ENCODE results near the gene GPC6.
"Not testable (repeated sequence)": the region's sequence is repeated elsewhere in the genome, so short reads cannot be mapped to it uniquely, and the experiment has no call there.

GPC6 gene

GRCh38 chr13:93226623-93227279 lies at the start of gene GPC6:
GPC6 (plus strand) TSS chr13:93226807.
- H3K27me3 ChIP-seq (ENCODE audit: control insufficient read depth in 1 of 2, insufficient read depth in 2 of 2, low read length in 2 of 2): peaks cover 6 to 34% of the 10 kb centered on the region in 2 donors

GRCh38 chr13:93180356-93180969 lies 46.1 kb upstream of the GPC6 start:
- no peak overlapping the region for H3K9ac ChIP-seq (ENCODE audit: low read depth in 1 of 2, low read length in 2 of 2)
- H3K27ac ChIP-seq (ENCODE audit: low read depth, low read length): no peak overlapping the region
- no peaks in the 10 kb centered on the region for H3K4me1 ChIP-seq (ENCODE audit: control insufficient read depth in 1 of 2, insufficient read depth in 2 of 2, low read length in 2 of 2)
- no peaks in the 10 kb centered on the region for H3K27me3 ChIP-seq (ENCODE audit: control insufficient read depth in 1 of 2, insufficient read depth in 2 of 2, low read length in 2 of 2)
- H3K4me3 ChIP-seq (ENCODE audit: low read depth in 1 of 2, low read length in 2 of 2): no peak overlapping the region
- H3K9me3 ChIP-seq (ENCODE audit: control insufficient read depth in 1 of 2, low read length in 2 of 2): no peaks in the 10 kb centered on the region
- H3K36me3 ChIP-seq (ENCODE audit: control insufficient read depth in 1 of 2, insufficient read depth in 2 of 2, low read length in 2 of 2): no peaks in the 10 kb centered on the region

More at GRCh38 chr13:93226623-93227279, at the start of gene GPC6:
- H3K27ac ChIP-seq (ENCODE audit: low read depth, low read length): no peak within 1 kb of the TSS
- peak within 1 kb of the TSS in 1 of 2 donors; percentile 8 for H3K9ac ChIP-seq (ENCODE audit: low read depth in 1 of 2, low read length in 2 of 2)
- no peaks in the 10 kb centered on the region for H3K4me1 ChIP-seq (ENCODE audit: control insufficient read depth in 1 of 2, insufficient read depth in 2 of 2, low read length in 2 of 2)
- no peaks in the 10 kb centered on the region for H3K36me3 ChIP-seq (ENCODE audit: control insufficient read depth in 1 of 2, insufficient read depth in 2 of 2, low read length in 2 of 2)
- H3K4me3 ChIP-seq (ENCODE audit: low read depth in 1 of 2, low read length in 2 of 2): peak within 1 kb of the TSS; percentile 45 to 61
- H3K9me3 ChIP-seq (ENCODE audit: control insufficient read depth in 1 of 2, low read length in 2 of 2): no peaks in the 10 kb centered on the region

GRCh38 chr13:93182406-93182805 lies 44.2 kb upstream of the GPC6 start:
- Histone ChIP-seq H3K36me3 (ENCODE audit: control insufficient read depth in 1 of 2, insufficient read depth in 2 of 2, low read length in 2 of 2) (no peaks in the 10 kb centered on the region), H3K27me3 (ENCODE audit: control insufficient read depth in 1 of 2, insufficient read depth in 2 of 2, low read length in 2 of 2) (no peaks in the 10 kb centered on the region), H3K27ac (ENCODE audit: low read depth, low read length) (no peak overlapping the region), H3K9ac (ENCODE audit: low read depth in 1 of 2, low read length in 2 of 2) (no peak overlapping the region), H3K4me3 (ENCODE audit: low read depth in 1 of 2, low read length in 2 of 2) (no peak overlapping the region), H3K9me3 (ENCODE audit: control insufficient read depth in 1 of 2, low read length in 2 of 2) (no peaks in the 10 kb centered on the region), H3K4me1 (ENCODE audit: control insufficient read depth in 1 of 2, insufficient read depth in 2 of 2, low read length in 2 of 2) (no peaks in the 10 kb centered on the region)

- Histone ChIP-seq H3K9me3 (ENCODE audit: control insufficient read depth in 1 of 2, low read length in 2 of 2) (no peaks in the 10 kb centered on the region), H3K4me1 (ENCODE audit: control insufficient read depth in 1 of 2, insufficient read depth in 2 of 2, low read length in 2 of 2) (no peaks in the 10 kb centered on the region)
Observed at GRCh38 chr13:93183302-93183701, 43.3 kb upstream of the GPC6 start.

GRCh38 chr13:93190006-93190405 lies 36.6 kb upstream of the GPC6 start:
- Histone ChIP-seq H3K27ac (ENCODE audit: low read depth, low read length) (no peak overlapping the region), H3K4me1 (ENCODE audit: control insufficient read depth in 1 of 2, insufficient read depth in 2 of 2, low read length in 2 of 2) (no peaks in the 10 kb centered on the region), H3K27me3 (ENCODE audit: control insufficient read depth in 1 of 2, insufficient read depth in 2 of 2, low read length in 2 of 2) (no peaks in the 10 kb centered on the region), H3K9ac (ENCODE audit: low read depth in 1 of 2, low read length in 2 of 2) (no peak overlapping the region), H3K36me3 (ENCODE audit: control insufficient read depth in 1 of 2, insufficient read depth in 2 of 2, low read length in 2 of 2) (no peaks in the 10 kb centered on the region), H3K9me3 (ENCODE audit: control insufficient read depth in 1 of 2, low read length in 2 of 2) (peaks cover 0 to 5% of the 10 kb centered on the region in 2 donors), H3K4me3 (ENCODE audit: low read depth in 1 of 2, low read length in 2 of 2) (no peak overlapping the region)

More at GRCh38 chr13:93183302-93183701, 43.3 kb upstream of the GPC6 start:
- Histone ChIP-seq H3K27ac (ENCODE audit: low read depth, low read length) (no peak overlapping the region), H3K9ac (ENCODE audit: low read depth in 1 of 2, low read length in 2 of 2) (no peak overlapping the region), H3K4me3 (ENCODE audit: low read depth in 1 of 2, low read length in 2 of 2) (no peak overlapping the region), H3K27me3 (ENCODE audit: control insufficient read depth in 1 of 2, insufficient read depth in 2 of 2, low read length in 2 of 2) (no peaks in the 10 kb centered on the region), H3K36me3 (ENCODE audit: control insufficient read depth in 1 of 2, insufficient read depth in 2 of 2, low read length in 2 of 2) (no peaks in the 10 kb centered on the region)

GRCh38 chr13:93193682-93194081 lies 32.9 kb upstream of the GPC6 start:
- Histone ChIP-seq H3K27ac (ENCODE audit: low read depth, low read length) (no peak overlapping the region), H3K36me3 (ENCODE audit: control insufficient read depth in 1 of 2, insufficient read depth in 2 of 2, low read length in 2 of 2) (no peaks in the 10 kb centered on the region), H3K4me3 (ENCODE audit: low read depth in 1 of 2, low read length in 2 of 2) (no peak overlapping the region), H3K4me1 (ENCODE audit: control insufficient read depth in 1 of 2, insufficient read depth in 2 of 2, low read length in 2 of 2) (no peaks in the 10 kb centered on the region), H3K9ac (ENCODE audit: low read depth in 1 of 2, low read length in 2 of 2) (no peak overlapping the region), H3K9me3 (ENCODE audit: control insufficient read depth in 1 of 2, low read length in 2 of 2) (peaks cover 0 to 5% of the 10 kb centered on the region in 2 donors), H3K27me3 (ENCODE audit: control insufficient read depth in 1 of 2, insufficient read depth in 2 of 2, low read length in 2 of 2) (no peaks in the 10 kb centered on the region)

GRCh38 chr13:93199856-93200255 lies 26.8 kb upstream of the GPC6 start:
- H3K4me3 ChIP-seq (ENCODE audit: low read depth in 1 of 2, low read length in 2 of 2): no peak overlapping the region
- no peaks in the 10 kb centered on the region for H3K27me3 ChIP-seq (ENCODE audit: control insufficient read depth in 1 of 2, insufficient read depth in 2 of 2, low read length in 2 of 2)
- H3K9me3 ChIP-seq (ENCODE audit: control insufficient read depth in 1 of 2, low read length in 2 of 2): no peaks in the 10 kb centered on the region
- H3K36me3 ChIP-seq (ENCODE audit: control insufficient read depth in 1 of 2, insufficient read depth in 2 of 2, low read length in 2 of 2): no peaks in the 10 kb centered on the region
- H3K27ac ChIP-seq (ENCODE audit: low read depth, low read length): no peak overlapping the region
- no peak overlapping the region for H3K9ac ChIP-seq (ENCODE audit: low read depth in 1 of 2, low read length in 2 of 2)
- H3K4me1 ChIP-seq (ENCODE audit: control insufficient read depth in 1 of 2, insufficient read depth in 2 of 2, low read length in 2 of 2): no peaks in the 10 kb centered on the region

- Histone ChIP-seq H3K4me3 (ENCODE audit: low read depth in 1 of 2, low read length in 2 of 2) (no peak overlapping the region), H3K9me3 (ENCODE audit: control insufficient read depth in 1 of 2, low read length in 2 of 2) (no peaks in the 10 kb centered on the region), H3K27ac (ENCODE audit: low read depth, low read length) (no peak overlapping the region), H3K4me1 (ENCODE audit: control insufficient read depth in 1 of 2, insufficient read depth in 2 of 2, low read length in 2 of 2) (no peaks in the 10 kb centered on the region), H3K9ac (ENCODE audit: low read depth in 1 of 2, low read length in 2 of 2) (no peak overlapping the region), H3K36me3 (ENCODE audit: control insufficient read depth in 1 of 2, insufficient read depth in 2 of 2, low read length in 2 of 2) (no peaks in the 10 kb centered on the region), H3K27me3 (ENCODE audit: control insufficient read depth in 1 of 2, insufficient read depth in 2 of 2, low read length in 2 of 2) (no peaks in the 10 kb centered on the region)
Observed at GRCh38 chr13:93200626-93201025, 26.0 kb upstream of the GPC6 start.

GRCh38 chr13:93201992-93202558 lies 24.5 kb upstream of the GPC6 start:
- no peaks in the 10 kb centered on the region for H3K27me3 ChIP-seq (ENCODE audit: control insufficient read depth in 1 of 2, insufficient read depth in 2 of 2, low read length in 2 of 2)
- H3K4me3 ChIP-seq (ENCODE audit: low read depth in 1 of 2, low read length in 2 of 2): no peak overlapping the region
- no peaks in the 10 kb centered on the region for H3K4me1 ChIP-seq (ENCODE audit: control insufficient read depth in 1 of 2, insufficient read depth in 2 of 2, low read length in 2 of 2)
- H3K36me3 ChIP-seq (ENCODE audit: control insufficient read depth in 1 of 2, insufficient read depth in 2 of 2, low read length in 2 of 2): no peaks in the 10 kb centered on the region
- no peaks in the 10 kb centered on the region for H3K9me3 ChIP-seq (ENCODE audit: control insufficient read depth in 1 of 2, low read length in 2 of 2)
- no peak overlapping the region for H3K9ac ChIP-seq (ENCODE audit: low read depth in 1 of 2, low read length in 2 of 2)
- H3K27ac ChIP-seq (ENCODE audit: low read depth, low read length): no peak overlapping the region

- not testable (repeated sequence) for H3K9me3 ChIP-seq (ENCODE audit: control insufficient read depth in 1 of 2, low read length in 2 of 2); H3K36me3 ChIP-seq (ENCODE audit: control insufficient read depth in 1 of 2, insufficient read depth in 2 of 2, low read length in 2 of 2); H3K9ac ChIP-seq (ENCODE audit: low read depth in 1 of 2, low read length in 2 of 2); H3K27me3 ChIP-seq (ENCODE audit: control insufficient read depth in 1 of 2, insufficient read depth in 2 of 2, low read length in 2 of 2); H3K27ac ChIP-seq (ENCODE audit: low read depth, low read length); H3K4me1 ChIP-seq (ENCODE audit: control insufficient read depth in 1 of 2, insufficient read depth in 2 of 2, low read length in 2 of 2); H3K4me3 ChIP-seq (ENCODE audit: low read depth in 1 of 2, low read length in 2 of 2)
Observed at GRCh38 chr13:93206778-93207392, 19.7 kb upstream of the GPC6 start.

All from duodenal mucosa (tissue), 2 donors.